OCI-LY7 (cell line): ENCODE results near the gene KBTBD13.

Experiments used
- EZH2phosphoT487 ChIP-seq: fragments of 200-600 bp; sonication (generic); IDR thresholded peaks from 2 replicates; pipeline ENCODE4 v1.6.1; 2018; ENCODE audit warnings: low read depth, borderline replicate concordance, mild to moderate bottlenecking, mixed run types, antibody characterized with exemption, low read length, moderate library complexity, mixed read lengths
- TF ChIP-seq, protein P1 (sequence below): fragments of 200-600 bp; sonication (generic); conservative IDR thresholded peaks from 2 replicates; pipeline ENCODE4 v1.5.1; 2014; ENCODE audit warnings: mild to moderate bottlenecking, antibody characterized with exemption, low read length, moderate library complexity, mixed read lengths

DNA sequence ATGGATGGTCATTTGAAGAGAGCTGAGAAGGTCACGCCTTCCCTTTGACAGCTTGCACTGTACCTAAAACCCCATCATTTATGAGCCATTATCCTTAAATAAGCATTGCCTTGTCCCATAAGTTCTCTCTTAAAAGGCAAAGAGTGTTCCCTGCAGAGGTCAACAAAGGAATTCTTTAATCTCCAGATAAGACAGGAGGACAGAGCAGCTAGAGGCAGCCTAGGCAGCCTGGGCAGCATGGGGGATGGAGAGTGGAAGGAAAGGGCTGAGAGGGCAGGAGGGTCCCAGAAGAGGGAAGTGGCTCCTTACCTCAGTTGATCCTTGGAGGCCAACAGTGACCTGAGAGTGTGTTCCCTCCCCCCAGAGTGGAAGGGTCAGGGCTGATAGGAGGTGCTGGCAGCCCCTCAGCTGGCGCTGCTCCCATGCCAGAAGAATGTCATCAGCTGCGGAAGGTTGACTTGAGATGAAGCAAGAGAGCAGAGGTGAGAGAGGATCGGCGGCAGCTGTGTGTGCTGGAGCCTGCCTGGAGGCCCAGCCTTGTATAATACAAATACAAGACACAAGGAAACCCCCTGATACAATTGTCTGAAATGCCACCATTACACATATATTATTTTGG lies 12.8 kb downstream of the KBTBD13 start:
- no peak for TF ChIP-seq EZH2phosphoT487
- TF ChIP-seq, protein P1, sequence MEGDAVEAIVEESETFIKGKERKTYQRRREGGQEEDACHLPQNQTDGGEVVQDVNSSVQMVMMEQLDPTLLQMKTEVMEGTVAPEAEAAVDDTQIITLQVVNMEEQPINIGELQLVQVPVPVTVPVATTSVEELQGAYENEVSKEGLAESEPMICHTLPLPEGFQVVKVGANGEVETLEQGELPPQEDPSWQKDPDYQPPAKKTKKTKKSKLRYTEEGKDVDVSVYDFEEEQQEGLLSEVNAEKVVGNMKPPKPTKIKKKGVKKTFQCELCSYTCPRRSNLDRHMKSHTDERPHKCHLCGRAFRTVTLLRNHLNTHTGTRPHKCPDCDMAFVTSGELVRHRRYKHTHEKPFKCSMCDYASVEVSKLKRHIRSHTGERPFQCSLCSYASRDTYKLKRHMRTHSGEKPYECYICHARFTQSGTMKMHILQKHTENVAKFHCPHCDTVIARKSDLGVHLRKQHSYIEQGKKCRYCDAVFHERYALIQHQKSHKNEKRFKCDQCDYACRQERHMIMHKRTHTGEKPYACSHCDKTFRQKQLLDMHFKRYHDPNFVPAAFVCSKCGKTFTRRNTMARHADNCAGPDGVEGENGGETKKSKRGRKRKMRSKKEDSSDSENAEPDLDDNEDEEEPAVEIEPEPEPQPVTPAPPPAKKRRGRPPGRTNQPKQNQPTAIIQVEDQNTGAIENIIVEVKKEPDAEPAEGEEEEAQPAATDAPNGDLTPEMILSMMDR, result no peak
